Thoracic aorta (tissue), 2 donors: Measurements from ENCODE around the gene TMEM200A. TPM values are rescaled to one million over a fixed set of nuclear protein-coding genes. Genes with fewer than 3 reads are reported as not detected.
"Not testable (repeated sequence)": the region's sequence is repeated elsewhere in the genome, so short reads cannot be mapped to it uniquely, and the experiment has no call there.

ENCODE experiments used
- ATAC-seq: fragments of 150-250 bp; one replicate; pipeline ENCODE4 v1.8.0; 2017; ENCODE audit warnings: low read depth; ENCODE audit not compliant: insufficient number of reproducible peaks, low FRiP score
- DNase-seq: peaks from one replicate; pipeline ENCODE4 v3.0.0-alpha.2; 2020; ENCODE audit warnings: low spot score
- H3K27ac ChIP-seq, 2 donors: fragments of 200-600 bp; sonication (generic); 1 replicate in 1 of 2; 2 replicates in 1 of 2; pipeline ENCODE4 v1.5.1; 2016; ENCODE audit warnings: mild to moderate bottlenecking in 2 of 2, moderate library complexity in 2 of 2
- H3K27me3 ChIP-seq: fragments of 200-600 bp; sonication (generic); replicated peaks from 2 replicates; pipeline ENCODE4 v1.6.0; 2016; ENCODE audit warnings: mild to moderate bottlenecking; ENCODE audit not compliant: insufficient read depth
- H3K36me3 ChIP-seq: fragments of 200-600 bp; sonication (generic); one replicate; pipeline ENCODE4 v1.5.1; 2016
- H3K4me1 ChIP-seq, 2 donors: fragments of 200-600 bp; sonication (generic); 1 replicate in 1 of 2; 2 replicates in 1 of 2; pipeline versions ENCODE4 v1.5.1 to v1.6.0; 2016; ENCODE audit warnings: low read depth in 2 of 2, mild to moderate bottlenecking in 1 of 2; ENCODE audit not compliant: control insufficient read depth in 1 of 2
- H3K4me3 ChIP-seq: fragments of 200-600 bp; sonication (generic); 2 replicates; pipeline ENCODE4 v1.5.1; 2016; ENCODE audit warnings: mild to moderate bottlenecking
- H3K9me3 ChIP-seq: fragments of 200-600 bp; sonication (generic); 2 replicates; pipeline ENCODE4 v1.5.1; 2016
- CTCF ChIP-seq: fragments of 200-600 bp; sonication (generic); IDR thresholded peaks from one replicate; pipeline ENCODE4 v1.5.1; 2019; ENCODE audit warnings: antibody characterized with exemption
- total RNA-seq, 2 donors: library from RNA; depleted of rRNA; stranded (reverse); fragments of >200 nt; gene quantifications; one replicate each; pipeline versions ENCODE4 v1.1.0 to v1.2.3, GENCODE V29; 2016

Gene TMEM200A
- total RNA-seq, 2 donors from 2014 or later, result 3.7 to 9.7 TPM

GRCh38 chr6:130337534-130337933 lies 28.3 kb upstream of the TMEM200A start:
- TF ChIP-seq CTCF, result no peak
- Histone ChIP-seq H3K36me3 (no peaks in the 10 kb centered on the region), H3K27ac (no peak overlapping the region), H3K9me3 (no peaks in the 10 kb centered on the region), H3K4me1 (no peaks in the 10 kb centered on the region), H3K4me3 (no peak overlapping the region), H3K27me3 (no peaks in the 10 kb centered on the region)
- ATAC-seq (no peak), DNase-seq (no peak)

- not testable (repeated sequence) for DNase-seq, ATAC-seq, H3K27me3 ChIP-seq
Measured at GRCh38 chr6:130346324-130346723, 19.5 kb upstream of the TMEM200A start.

GRCh38 chr6:130354322-130354721 lies 11.5 kb upstream of the TMEM200A start:
- Histone ChIP-seq H3K36me3 (no peaks in the 10 kb centered on the region), H3K27ac (no peak overlapping the region), H3K9me3 (no peaks in the 10 kb centered on the region), H3K4me1 (no peaks in the 10 kb centered on the region), H3K4me3 (no peak overlapping the region), H3K27me3 (no peaks in the 10 kb centered on the region)
- DNase-seq (no peak), ATAC-seq (no peak)
- no peak for TF ChIP-seq CTCF

More at GRCh38 chr6:130346324-130346723, 19.5 kb upstream of the TMEM200A start:
- not testable (repeated sequence) for H3K4me3 ChIP-seq, H3K9me3 ChIP-seq, H3K36me3 ChIP-seq, H3K4me1 ChIP-seq, H3K27ac ChIP-seq

- Histone ChIP-seq H3K27me3 (no peaks in the 10 kb centered on the region), H3K4me3 (no peak overlapping the region), H3K36me3 (no peaks in the 10 kb centered on the region), H3K4me1 (no peaks in the 10 kb centered on the region), H3K27ac (no peak overlapping the region), H3K9me3 (no peaks in the 10 kb centered on the region)
- DNase-seq (no peak), ATAC-seq (no peak)
- TF ChIP-seq CTCF, result no peak
Measured at GRCh38 chr6:130355572-130355971, 10.2 kb upstream of the TMEM200A start.

- ATAC-seq (no peak), DNase-seq (no peak)
- no peaks in the 10 kb centered on the region for H3K4me1 ChIP-seq
- H3K9me3 ChIP-seq, result no peaks in the 10 kb centered on the region
- no peak for TF ChIP-seq CTCF
- no peaks in the 10 kb centered on the region for H3K27me3 ChIP-seq
- H3K4me3 ChIP-seq, result no peak overlapping the region
- H3K27ac ChIP-seq, result no peak overlapping the region
- H3K36me3 ChIP-seq, result no peaks in the 10 kb centered on the region
Measured at GRCh38 chr6:130357436-130357835, 8.4 kb upstream of the TMEM200A start.

- Histone ChIP-seq H3K9me3 (no peaks in the 10 kb centered on the region), H3K27me3 (no peaks in the 10 kb centered on the region), H3K4me1 (no peaks in the 10 kb centered on the region), H3K4me3 (no peak overlapping the region), H3K27ac (no peak overlapping the region), H3K36me3 (no peaks in the 10 kb centered on the region)
- TF ChIP-seq CTCF, result no peak
- no peak for DNase-seq
- no peak for ATAC-seq
Measured at GRCh38 chr6:130359736-130360135, 6.1 kb upstream of the TMEM200A start.
